ENCODE measurements around the gene SGCD.

DNA sequence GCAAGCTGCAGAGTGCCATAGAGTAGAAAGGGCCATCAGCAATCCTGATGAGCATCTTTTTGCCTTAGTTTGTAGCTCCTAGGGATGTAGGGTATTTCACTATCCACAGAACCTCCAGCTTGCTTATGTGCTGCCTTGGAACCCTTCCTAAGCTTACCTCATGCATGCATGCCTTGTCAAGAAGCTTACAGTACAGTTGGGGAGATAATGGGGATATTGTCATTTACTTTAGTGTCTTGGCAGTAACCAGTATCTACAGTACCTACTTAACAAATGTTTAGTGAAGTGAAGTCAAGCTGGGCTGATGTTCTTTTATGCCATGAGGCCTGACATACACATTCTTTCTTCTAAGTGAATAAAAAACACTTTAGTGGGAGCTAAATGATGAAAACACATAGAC lies 358.5 kb downstream of the SGCD start:
- no peak for TF ChIP-seq EZH2 (IDR thresholded peaks at IDR 0.05)
- TF ChIP-seq POLR2AphosphoS5 (IDR thresholded peaks at IDR 0.05; ENCODE audit: borderline replicate concordance, low read depth, low read length), result no peak
